Activated CD4-positive, CD25-positive, alpha-beta regulatory T cell treated with anti-CD3 and anti-CD28 coated beads, Interleukin-2, amount 50 U/mL, for 24 hours (primary cell): ENCODE measurements around the gene ZNF697.
"Not testable (repeated sequence)": the region's sequence is repeated elsewhere in the genome, so short reads cannot be mapped to it uniquely, and the experiment has no call there.

Experiments used
- ATAC-seq, 2 donors: fragments of 150-1000 bp; cut with Tn5 transposase; one replicate each; pipeline ENCODE4 v1.10.0; 2021; ENCODE audit warnings: mild to moderate bottlenecking in 1 of 2, moderate library complexity in 1 of 2

Gene ZNF697

GRCh38 chr1:119647734-119648619 lies at the start of gene ZNF697:
TSS of gene ZNF697 (minus strand) at chr1:119648266. CDS start at chr1:119626100, 22,166 bp downstream.
- peak; percentile 56 to 64 for ATAC-seq

GRCh38 chr1:119697598-119697997 lies 49.5 kb upstream of the ZNF697 start:
- no peak for ATAC-seq

DNA sequence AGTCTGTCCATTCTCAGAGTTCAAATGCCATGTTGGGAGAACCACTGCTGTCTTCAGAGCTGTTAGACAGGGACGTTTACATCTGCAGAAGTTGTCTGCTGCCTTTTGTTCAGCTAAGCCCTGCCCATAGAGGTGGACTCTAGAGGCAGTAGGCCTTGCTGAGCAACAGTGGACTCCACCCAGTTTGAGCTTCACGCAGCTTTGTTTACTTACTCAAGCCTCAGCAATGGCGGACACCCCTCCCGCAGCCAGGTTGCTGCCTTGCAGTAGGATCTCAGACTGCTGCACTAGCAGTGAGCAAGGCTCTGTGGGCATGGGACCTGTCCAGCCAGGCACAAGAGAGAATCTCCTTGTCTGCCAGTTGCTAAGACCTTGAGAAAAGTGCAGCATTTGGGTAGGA lies 48.8 kb upstream of the ZNF697 start:
- ATAC-seq = not testable (repeated sequence)

DNA sequence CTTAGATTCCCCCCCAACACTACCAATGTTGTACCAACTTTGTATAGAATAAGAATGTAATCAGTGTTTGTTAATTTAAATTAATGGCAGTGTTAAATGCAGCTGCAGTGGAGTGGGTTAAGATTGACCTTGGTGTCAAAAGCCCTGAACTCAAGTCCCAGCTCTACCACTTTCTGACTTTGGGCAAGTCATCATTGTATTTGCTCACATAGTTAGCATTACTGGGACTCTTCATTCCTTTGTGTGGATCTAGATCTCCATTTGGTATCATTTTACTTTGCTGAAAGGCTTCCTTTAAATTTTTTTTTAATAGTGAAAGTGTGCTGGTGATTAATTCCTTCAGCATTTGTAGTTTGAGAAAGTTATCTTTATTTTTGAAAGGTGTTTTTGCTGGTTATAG lies 41.4 kb upstream of the ZNF697 start:
- no peak for ATAC-seq

DNA sequence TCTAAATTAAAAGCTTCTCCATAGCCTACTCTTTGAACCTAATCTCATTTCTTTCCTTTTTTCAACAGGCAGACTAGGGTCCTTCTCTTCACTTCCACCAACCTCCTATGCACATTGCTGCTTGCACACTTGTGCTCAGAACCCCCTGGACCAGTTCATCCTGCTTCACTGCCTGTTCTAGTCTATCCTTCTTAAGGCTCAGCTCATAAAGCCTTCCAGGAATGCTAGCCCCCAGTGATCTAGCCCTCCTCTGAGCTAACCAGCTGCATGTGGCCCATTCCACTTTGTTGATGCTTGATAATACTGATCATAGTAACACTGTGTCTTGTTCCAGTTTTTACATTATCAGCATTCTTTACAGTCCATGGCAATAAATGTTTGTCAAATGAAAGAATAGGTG lies 40.7 kb upstream of the ZNF697 start:
- no peak for ATAC-seq

DNA sequence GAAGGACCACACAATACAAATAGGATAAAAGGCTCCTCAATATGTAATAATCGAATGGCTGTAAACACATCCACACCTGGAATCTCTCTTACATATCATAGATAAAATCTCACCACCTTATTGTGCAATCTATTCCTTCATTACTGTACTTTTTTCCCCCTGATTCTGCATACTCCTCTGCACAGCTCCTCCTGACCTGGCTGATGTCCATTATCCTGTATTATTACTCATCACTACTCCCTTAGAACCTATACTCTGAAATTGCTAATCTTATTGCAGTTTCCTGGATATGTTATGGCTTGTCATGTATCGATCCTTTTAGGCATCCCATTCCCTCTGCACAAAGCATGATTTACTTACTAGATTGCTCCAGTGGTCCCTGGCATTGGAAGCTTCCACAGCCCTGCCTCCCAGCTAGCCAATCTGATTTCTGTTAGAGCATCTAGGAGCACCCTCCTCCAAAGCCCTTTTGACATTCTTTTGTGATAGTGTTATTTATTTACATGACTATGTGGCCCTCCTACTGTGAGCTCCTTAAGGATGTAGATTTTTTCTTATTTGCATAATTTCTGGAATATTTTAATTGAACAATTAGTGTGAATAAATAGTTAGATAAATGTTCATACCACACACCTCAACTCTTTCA lies 39.5 kb upstream of the ZNF697 start:
- no peak for ATAC-seq

DNA sequence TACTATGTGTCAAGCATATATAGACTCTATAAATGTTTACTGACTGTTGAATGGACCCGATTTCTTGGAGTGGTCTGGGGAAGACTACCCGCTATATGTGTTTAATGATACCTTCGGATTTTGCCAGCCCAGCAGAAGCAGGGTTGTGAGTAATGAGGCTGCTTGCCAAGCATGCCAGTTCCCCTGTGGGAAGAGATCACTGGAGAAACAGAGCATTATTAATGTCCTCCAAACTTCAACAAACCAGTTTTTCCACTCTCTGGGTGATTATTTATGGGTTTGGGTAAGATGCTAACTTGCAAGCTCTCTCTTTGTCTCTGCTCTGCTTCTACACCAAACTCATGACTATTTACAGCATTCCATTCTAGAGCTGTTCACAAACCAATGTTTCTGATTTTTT lies 38.6 kb upstream of the ZNF697 start:
- no peak for ATAC-seq

GRCh38 chr1:119683893-119684292 lies 35.8 kb upstream of the ZNF697 start:
- no peak for ATAC-seq

DNA sequence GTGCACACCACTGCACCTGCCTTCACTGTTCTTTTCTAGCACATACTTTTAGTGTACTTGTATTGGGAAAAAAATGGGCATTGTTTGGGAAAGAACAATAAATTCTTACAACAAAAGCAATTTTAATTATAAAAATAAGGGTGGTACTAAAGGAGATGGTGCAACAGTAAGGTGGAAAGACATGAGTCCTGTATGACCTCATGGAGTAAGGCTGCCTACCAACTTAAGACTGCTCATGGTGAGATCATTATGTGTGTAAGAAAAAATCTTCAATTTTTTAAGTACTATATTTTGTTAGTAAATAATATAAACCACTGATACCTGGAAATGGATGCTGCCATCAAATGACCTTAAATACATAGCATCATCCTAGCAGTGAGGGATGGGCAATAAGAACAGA lies 34.1 kb upstream of the ZNF697 start:
- no peak for ATAC-seq

DNA sequence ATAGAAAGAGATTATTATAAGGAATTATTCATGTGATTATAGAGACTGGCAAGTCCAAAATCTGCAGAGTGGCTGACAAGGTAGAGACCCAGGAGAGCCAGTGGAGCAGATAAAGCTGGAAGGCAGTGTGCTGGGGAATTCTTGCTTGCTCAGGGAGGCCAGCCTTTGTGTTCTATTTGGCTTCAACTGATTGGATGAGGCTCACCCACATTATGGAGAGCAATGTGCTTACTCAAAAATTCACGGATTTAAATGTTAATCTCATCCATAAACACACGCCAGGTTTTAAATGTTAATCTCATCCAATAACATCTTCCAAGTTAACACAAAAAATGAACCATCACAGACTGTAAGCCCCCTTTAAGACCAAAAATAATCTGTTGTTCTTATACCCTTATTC lies 33.5 kb upstream of the ZNF697 start:
- no peak for ATAC-seq

DNA sequence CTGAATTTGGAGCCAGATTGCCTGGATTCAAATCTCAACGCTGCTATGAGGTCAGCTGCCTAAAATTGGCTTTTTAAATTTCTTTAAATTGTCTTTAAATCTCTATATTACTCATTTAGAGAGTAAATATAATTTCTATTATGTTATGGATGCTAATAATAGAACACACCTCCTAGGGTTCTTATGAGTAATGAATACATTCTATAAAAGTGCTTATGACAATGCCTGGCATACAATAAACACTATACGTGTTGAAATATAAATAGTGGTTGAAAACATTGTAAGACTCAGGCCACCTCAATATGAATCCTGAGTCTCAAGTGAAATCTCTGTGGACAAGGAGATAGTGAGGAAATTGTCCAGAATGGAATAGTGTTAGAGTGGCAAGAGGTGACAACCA lies 32.7 kb upstream of the ZNF697 start:
- ATAC-seq = no peak

DNA sequence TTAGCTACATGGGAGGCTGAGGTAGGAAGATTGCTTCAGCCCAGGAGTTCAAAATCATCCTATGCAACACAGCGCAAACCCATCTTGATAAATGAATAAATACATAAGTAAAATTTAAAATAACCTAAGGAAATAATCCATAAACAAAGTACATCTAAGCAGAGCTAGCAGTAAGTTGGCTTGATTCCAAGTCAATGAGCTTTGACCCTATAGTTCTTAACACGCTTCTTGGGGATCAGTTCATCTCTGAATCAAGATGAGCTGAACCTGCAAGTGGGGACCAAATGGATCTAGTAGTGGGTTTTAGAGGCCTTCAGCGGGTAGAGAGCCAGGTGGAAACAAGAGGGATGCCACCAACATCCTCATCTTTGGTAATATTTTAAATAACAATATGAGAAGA lies 32.1 kb upstream of the ZNF697 start:
- ATAC-seq = no peak

DNA sequence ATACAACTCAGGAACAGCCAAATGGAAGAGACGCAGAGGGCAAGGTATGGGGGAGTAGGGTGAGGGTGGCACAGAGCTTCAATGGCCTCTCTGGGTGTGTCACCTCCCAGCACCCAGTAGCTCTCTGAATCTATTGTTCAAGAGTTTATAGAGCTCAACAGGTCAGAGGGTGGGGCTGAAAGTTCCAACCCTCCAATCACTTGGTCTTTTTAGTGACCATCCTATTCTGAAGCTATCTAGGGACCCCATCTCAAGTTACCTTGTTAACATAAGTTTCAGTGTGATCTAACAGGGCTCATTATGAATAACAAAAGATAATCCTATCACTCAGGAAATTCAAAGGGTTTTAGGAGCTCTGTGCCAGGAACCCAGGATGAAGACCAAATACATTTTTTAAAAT lies 31.2 kb upstream of the ZNF697 start:
- no peak for ATAC-seq

DNA sequence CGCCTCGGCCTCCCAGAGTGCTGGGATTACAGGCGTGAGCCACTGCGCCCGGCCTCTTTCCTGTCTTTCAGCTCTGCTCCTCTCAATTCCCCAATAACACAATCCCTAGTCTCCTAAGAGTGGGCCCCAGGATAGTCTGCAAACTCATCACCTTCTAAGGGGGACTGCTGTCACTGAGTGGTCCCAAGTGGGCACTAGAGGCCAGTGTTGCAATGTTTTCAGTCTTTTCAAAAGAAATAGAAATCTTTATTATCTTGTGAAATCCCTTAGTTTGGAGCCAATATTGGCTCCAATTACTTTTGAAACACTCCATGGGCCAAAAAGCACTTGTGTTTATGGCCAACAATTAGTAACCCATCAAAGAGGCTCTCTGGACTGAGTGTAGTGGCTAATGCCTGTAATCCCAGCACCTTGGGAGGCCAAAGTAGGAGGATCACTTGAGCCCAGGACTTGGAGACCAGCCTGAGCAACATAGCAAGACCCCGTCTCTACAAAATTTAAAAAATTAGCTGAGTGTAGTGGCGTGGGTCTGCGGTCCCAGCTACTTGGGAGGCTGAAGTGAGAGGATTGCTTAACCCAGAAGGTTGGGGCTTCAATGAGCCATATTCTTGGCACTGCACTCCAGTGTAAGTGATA lies 28.6 kb upstream of the ZNF697 start:
- no peak for ATAC-seq

DNA sequence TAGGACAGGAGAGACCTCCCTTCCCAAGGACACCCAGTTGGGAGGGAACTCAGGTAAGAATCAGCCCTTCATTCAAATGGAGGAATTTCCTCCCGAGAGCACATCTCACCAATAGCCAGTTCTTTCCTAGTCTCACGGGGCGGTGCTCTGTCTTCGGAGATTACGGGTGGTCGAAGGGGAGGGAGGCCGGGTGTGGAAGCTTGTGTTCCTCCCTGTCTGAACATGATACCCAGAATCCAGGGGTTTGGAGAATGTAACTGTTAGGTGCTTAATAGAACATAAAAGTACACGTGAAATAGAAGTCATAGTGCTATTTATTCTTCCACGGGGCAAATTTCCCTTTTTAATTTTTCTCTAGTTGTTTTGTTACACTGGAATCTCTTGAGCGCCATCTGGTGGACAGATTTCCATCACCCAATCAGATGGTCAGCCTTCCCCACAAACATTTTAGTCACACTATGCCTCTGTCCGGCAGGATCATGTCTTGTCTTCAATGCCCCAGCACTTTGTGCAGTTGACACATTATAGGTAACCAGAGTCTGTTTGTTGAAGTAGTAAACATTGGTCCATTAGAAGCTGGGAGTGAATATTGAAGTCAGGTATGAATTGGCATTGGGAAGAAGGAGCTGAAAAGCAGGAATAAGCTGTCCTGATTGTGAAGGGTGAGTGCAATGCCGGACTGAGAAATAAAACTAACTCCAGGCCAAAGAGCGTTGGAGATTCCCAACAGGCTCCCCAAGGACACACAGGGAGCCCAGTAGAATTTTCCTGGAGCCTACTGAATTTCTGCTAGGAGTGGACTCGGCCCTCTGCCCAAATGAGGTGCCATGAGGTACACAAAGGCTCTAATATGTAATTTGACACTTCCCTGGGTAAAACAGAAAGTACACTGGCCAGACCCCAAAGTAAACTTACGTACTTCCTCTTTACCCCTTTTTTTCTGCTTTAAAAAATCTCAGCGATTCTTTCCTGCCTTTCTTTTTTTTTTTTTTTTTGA lies 27.6 kb upstream of the ZNF697 start:
- peak; percentile 41 to 51 for ATAC-seq

DNA sequence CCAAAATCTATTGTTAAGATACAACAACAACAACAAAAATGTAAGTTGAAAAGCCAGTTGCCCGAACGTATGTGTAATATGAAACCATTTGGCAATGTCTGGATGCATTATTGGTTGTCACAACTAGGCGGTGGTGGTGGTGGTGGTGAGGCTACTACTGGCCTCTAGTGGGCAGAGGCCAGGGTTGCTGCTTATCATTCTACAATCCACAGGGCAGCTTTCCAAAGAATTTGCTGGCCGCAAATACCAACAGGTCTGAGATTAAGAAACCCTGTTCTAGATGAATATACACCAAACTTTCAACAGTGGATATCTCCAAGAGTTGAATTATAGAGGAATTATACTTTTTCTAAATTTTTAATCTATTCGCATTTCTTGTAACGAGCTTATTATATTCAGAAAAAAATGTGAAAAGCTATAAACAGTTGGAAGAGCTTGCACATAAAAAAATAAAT lies 26.8 kb upstream of the ZNF697 start:
- ATAC-seq = peak in 1 of 2 donors; percentile 53

- no peak for ATAC-seq
These were observed 26.1 kb upstream of the ZNF697 start for GRCh38 chr1:119674111-119674526.

DNA sequence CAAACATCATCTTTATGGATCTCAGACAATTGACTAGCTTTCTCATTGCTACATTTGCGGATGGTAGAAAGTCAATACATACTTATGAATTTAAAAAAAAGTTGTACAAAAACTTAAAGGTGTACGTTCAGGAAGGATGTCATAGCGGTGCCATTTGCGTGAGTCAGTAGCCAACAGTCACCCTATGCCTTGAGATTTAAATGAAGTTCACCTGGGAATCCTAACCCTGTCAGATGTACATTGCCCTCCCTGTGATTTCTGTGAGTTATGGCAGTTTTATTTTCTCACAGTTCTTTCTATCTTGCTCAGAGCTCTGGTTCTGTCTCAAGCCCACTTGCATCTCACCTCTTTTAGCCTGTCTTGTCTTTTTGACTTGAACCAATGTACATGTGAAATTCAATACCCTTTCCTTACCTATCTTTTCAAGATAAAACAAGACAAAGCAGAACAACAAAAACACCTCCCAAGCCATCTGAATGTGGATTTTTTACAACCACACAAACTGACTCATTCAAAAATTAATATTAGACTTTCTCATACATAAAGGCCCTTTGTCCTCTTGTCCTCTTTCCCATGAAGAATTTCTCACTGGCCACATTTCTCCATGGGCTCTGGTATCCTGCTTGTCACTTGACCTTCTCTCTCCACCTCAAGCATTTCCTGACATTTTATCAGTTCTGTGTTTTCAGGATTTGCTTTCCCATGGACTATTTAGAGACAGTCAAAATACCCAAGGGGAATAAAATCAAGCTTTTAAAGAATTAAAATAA lies 25.3 kb upstream of the ZNF697 start:
- no peak for ATAC-seq

DNA sequence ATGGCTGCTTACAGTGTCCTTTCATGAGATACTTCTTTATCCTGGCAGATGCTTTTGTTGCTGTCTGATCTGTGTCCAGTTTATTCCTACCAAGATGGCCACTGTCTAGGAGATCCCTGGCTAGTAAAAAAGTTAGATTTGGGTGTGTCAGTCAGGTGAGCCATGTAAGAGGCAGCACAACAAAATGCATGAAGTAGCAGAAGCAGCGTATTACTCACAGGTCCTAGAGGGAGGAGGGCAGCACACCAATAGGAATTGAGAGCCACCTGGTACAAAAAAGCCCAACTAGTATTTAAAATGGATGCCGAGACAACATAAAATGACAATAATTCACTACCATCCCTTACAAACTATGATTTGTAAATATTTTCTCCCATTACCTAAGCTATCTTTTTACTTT lies 22.8 kb upstream of the ZNF697 start:
- ATAC-seq = no peak

- ATAC-seq = no peak
These were observed 19.1 kb upstream of the ZNF697 start for GRCh38 chr1:119667173-119667572.

GRCh38 chr1:119664067-119664466 lies 16.0 kb upstream of the ZNF697 start:
- ATAC-seq = no peak

DNA sequence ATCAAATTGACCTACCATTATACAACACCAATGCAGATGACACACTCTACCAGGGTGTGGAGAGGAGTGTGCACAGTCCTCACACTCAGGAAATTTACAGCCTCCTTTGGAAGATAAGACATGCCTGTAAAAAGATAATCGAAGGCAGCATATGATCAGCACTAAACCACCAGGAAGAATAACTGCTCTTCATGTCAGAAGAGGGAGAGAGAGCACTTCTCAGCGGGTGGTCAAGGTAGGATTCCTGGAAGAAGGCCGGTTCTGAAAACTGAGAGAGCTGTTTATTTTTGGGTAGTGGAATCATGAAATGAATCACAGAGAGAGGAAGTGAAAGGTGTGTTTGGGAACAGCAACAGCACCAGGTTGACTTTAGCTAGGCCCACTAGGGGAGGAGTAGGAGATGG lies 14.0 kb upstream of the ZNF697 start:
- ATAC-seq = no peak
